ENCODE measurements around the gene RPL3.

DNA sequence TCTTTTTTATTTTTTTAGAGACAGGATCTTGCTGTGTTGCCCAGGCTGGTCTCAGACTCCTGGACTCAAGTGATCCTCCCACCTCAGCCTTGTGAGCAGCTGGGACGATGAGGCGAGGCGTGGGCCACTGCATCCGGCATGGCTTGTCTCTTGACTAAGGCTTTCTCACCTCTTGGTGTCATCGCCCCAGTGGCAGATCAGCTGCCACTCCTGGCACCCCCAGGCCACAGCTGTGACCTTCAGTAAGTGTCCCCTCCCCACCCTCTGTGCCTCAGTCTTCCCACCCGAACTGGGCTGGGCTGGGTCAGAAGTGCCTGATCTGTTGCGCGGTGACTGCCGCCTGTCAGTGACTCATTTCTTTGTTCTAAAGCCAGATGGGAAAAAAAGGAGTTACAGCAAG lies 33.9 kb upstream of the RPL3 start:
- TF ChIP-seq, protein P1, sequence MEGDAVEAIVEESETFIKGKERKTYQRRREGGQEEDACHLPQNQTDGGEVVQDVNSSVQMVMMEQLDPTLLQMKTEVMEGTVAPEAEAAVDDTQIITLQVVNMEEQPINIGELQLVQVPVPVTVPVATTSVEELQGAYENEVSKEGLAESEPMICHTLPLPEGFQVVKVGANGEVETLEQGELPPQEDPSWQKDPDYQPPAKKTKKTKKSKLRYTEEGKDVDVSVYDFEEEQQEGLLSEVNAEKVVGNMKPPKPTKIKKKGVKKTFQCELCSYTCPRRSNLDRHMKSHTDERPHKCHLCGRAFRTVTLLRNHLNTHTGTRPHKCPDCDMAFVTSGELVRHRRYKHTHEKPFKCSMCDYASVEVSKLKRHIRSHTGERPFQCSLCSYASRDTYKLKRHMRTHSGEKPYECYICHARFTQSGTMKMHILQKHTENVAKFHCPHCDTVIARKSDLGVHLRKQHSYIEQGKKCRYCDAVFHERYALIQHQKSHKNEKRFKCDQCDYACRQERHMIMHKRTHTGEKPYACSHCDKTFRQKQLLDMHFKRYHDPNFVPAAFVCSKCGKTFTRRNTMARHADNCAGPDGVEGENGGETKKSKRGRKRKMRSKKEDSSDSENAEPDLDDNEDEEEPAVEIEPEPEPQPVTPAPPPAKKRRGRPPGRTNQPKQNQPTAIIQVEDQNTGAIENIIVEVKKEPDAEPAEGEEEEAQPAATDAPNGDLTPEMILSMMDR (conservative IDR thresholded peaks at IDR 0.05; ENCODE audit: low read depth, low read length), result no peak
- TF ChIP-seq BHLHE40 (IDR thresholded peaks at IDR 0.05; ENCODE audit: low read depth, low read length), result no peak
- TF ChIP-seq POLR2A (IDR thresholded peaks at IDR 0.05; ENCODE audit: low read depth, low read length), result no peak
- no peak for TF ChIP-seq RAD21 (IDR thresholded peaks at IDR 0.05; ENCODE audit: low read length)
- no peak for TF ChIP-seq SMC3 (IDR thresholded peaks at IDR 0.05; ENCODE audit: low read depth, low read length)
- TF ChIP-seq MXI1 (IDR thresholded peaks at IDR 0.05; ENCODE audit: borderline replicate concordance, low read depth, low read length), result no peak
- no peak for TF ChIP-seq FOS (IDR thresholded peaks at IDR 0.05; ENCODE audit: low read depth, low read length)
- TF ChIP-seq MAZ (IDR thresholded peaks at IDR 0.05; ENCODE audit: borderline replicate concordance, low read depth, low read length), result no peak
- no peak for TF ChIP-seq NFE2L2 (IDR thresholded peaks at IDR 0.05; ENCODE audit: low read depth, low read length)
- TF ChIP-seq CEBPB (IDR thresholded peaks at IDR 0.05; ENCODE audit: low read depth, low read length), result no peak

Data from IMR-90 (cell line).